ENCODE results near the gene APP.

- TF ChIP-seq, protein P1, sequence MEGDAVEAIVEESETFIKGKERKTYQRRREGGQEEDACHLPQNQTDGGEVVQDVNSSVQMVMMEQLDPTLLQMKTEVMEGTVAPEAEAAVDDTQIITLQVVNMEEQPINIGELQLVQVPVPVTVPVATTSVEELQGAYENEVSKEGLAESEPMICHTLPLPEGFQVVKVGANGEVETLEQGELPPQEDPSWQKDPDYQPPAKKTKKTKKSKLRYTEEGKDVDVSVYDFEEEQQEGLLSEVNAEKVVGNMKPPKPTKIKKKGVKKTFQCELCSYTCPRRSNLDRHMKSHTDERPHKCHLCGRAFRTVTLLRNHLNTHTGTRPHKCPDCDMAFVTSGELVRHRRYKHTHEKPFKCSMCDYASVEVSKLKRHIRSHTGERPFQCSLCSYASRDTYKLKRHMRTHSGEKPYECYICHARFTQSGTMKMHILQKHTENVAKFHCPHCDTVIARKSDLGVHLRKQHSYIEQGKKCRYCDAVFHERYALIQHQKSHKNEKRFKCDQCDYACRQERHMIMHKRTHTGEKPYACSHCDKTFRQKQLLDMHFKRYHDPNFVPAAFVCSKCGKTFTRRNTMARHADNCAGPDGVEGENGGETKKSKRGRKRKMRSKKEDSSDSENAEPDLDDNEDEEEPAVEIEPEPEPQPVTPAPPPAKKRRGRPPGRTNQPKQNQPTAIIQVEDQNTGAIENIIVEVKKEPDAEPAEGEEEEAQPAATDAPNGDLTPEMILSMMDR (IDR thresholded peaks at IDR 0.05), result no peak
- no peak for TF ChIP-seq EZH2phosphoT487 (IDR thresholded peaks at IDR 0.05)
- TF ChIP-seq EZH2 (IDR thresholded peaks at IDR 0.05), result no peak
Measured at GRCh38 chr21:25944672-25945213, 225.8 kb downstream of the APP start.

Data from neural progenitor cell (in vitro differentiated cells).